ENCODE data around the gene ZNF511. TPM values are rescaled to one million over a fixed set of nuclear protein-coding genes. Genes with fewer than 3 reads are reported as not detected.

ZNF511 gene
- total RNA-seq, 1 donor from 2014 or later = 25.5 TPM

DNA sequence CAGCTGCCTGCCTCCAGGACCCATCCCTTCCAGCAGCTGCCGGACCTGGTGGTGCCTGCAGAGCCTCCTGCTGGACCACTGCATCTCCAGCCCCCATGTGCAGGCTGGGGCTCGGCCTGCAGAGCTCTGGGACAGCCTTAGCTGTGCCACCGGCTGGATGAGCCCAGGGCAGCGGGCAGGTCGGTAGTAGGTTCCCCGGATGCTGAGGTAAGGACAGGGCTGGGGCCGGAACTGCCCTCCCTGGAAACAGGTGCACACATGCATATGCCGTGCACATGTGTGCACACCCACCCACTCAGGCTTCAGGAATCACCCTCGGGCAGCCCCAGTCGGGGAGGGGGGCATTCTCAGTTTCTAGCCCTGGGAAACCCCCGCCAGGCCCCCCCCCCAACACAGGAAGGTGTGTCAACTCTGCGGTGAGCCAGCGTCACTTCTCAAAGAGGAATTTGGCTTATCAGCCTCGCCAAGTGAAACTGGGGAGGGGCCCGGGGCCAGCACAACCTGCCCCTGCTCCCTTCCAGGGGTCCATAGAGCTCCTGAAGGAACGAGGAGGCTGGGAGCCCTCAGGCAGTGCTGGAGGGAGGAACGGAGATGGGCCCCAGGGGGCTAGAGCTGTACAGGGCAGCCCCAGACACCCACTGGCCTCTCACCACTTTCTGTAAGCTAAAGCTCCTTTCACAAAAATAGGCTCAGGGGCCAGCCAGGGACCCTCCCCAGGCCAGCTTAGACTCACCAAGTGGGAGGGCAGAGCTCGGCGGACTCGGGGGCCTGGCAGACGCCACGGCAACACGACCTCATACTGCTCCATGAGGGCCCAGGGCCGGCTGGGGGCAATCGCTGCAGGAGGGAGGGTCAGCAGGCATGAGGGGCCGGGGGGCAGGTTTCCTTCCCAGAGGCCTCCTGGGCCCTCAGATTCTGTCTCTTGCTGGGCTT lies 33.7 kb upstream of the ZNF511 start:
- FAIRE-seq (no peak), DNase-seq (ENCODE audit: low read depth) (no peak)
- H3K4me3 ChIP-seq (ENCODE audit: insufficient read depth, low read depth, low read length) = no peak overlapping the region
- no peak for TF ChIP-seq CTCF (IDR thresholded peaks at IDR 0.05; ENCODE audit: insufficient read depth, low read depth, low read length)
- TF ChIP-seq EZH2 (IDR thresholded peaks at IDR 0.05; ENCODE audit: insufficient read depth, low read length) = no peak
- Mint-ChIP-seq H3K9me3 (ENCODE audit: unreplicated experiment) (no peaks in the 10 kb centered on the region), H3K36me3 (ENCODE audit: low read depth, unreplicated experiment) (no peaks in the 10 kb centered on the region), H3K4me1 (ENCODE audit: low read depth, unreplicated experiment) (peaks cover 15% of the 10 kb centered on the region), H3K27me3 (ENCODE audit: low read depth, unreplicated experiment) (peaks cover 4% of the 10 kb centered on the region), H3K27ac (ENCODE audit: unreplicated experiment) (no peak overlapping the region), H3K4me3 (ENCODE audit: unreplicated experiment) (no peak overlapping the region)
- peaks cover 3% of the 10 kb centered on the region for H3K27me3 ChIP-seq (ENCODE audit: insufficient read depth, low read length)
- H3K9ac ChIP-seq (ENCODE audit: low read length) = no peak overlapping the region
- H3K4me1 ChIP-seq (ENCODE audit: insufficient read depth, low read length) = peaks cover 23% of the 10 kb centered on the region
- H3K9me3 ChIP-seq (ENCODE audit: insufficient read depth, low read depth, low read length) = no peaks in the 10 kb centered on the region
- H4K20me1 ChIP-seq (ENCODE audit: insufficient read depth, low read length) = peaks cover 24% of the 10 kb centered on the region
- H2AFZ ChIP-seq (ENCODE audit: low read depth, low read length) = no peak overlapping the region
- no peaks in the 10 kb centered on the region for H3K36me3 ChIP-seq (ENCODE audit: insufficient read depth, low read length)
- no peak overlapping the region for H3K4me2 ChIP-seq (ENCODE audit: low read length)
- H3K27ac ChIP-seq (ENCODE audit: low read depth, low read length) = no peak overlapping the region
- no peaks in the 10 kb centered on the region for H3K79me2 ChIP-seq (ENCODE audit: insufficient read depth, low read length)

GRCh38 chr10:133275684-133276092 lies 33.0 kb upstream of the ZNF511 start:
- Histone ChIP-seq H3K79me2 (ENCODE audit: insufficient read depth, low read length) (no peaks in the 10 kb centered on the region), H3K9ac (ENCODE audit: low read length) (no peak overlapping the region), H3K9me3 (ENCODE audit: insufficient read depth, low read depth, low read length) (no peaks in the 10 kb centered on the region), H3K27ac (ENCODE audit: low read depth, low read length) (no peak overlapping the region), H3K4me3 (ENCODE audit: insufficient read depth, low read depth, low read length) (no peak overlapping the region), H3K4me2 (ENCODE audit: low read length) (no peak overlapping the region), H3K36me3 (ENCODE audit: insufficient read depth, low read length) (no peaks in the 10 kb centered on the region), H3K4me1 (ENCODE audit: insufficient read depth, low read length) (peaks cover 23% of the 10 kb centered on the region), H4K20me1 (ENCODE audit: insufficient read depth, low read length) (peaks cover 28% of the 10 kb centered on the region), H2AFZ (ENCODE audit: low read depth, low read length) (no peak overlapping the region), H3K27me3 (ENCODE audit: insufficient read depth, low read length) (peaks cover 3% of the 10 kb centered on the region)
- Mint-ChIP-seq H3K4me1 (ENCODE audit: low read depth, unreplicated experiment) (peaks cover 15% of the 10 kb centered on the region), H3K27ac (ENCODE audit: unreplicated experiment) (no peak overlapping the region), H3K9me3 (ENCODE audit: unreplicated experiment) (no peaks in the 10 kb centered on the region), H3K4me3 (ENCODE audit: unreplicated experiment) (no peak overlapping the region), H3K36me3 (ENCODE audit: low read depth, unreplicated experiment) (no peaks in the 10 kb centered on the region), H3K27me3 (ENCODE audit: low read depth, unreplicated experiment) (peaks cover 4% of the 10 kb centered on the region)
- TF ChIP-seq CTCF (IDR thresholded peaks at IDR 0.05; ENCODE audit: insufficient read depth, low read depth, low read length) = no peak
- no peak for TF ChIP-seq EZH2 (IDR thresholded peaks at IDR 0.05; ENCODE audit: insufficient read depth, low read length)
- DNase-seq (ENCODE audit: low read depth) (no peak), FAIRE-seq (no peak)

DNA sequence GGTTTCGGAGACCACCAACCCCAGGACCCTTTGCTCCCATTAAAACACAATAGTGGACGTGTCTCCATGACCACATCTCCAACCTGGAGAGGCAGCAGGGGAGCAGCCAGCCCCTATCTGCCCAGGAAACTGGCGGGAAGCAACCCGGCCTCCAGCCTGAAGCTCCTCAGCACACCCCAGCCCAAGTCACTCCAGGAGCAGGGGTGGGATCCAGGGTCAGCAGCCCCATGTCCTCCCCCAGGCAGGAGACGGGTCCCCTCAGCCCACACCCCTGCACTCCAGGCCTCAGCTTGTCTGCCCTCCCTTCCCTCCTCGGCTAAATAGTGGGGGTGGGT lies 32.6 kb upstream of the ZNF511 start:
- H3K9ac ChIP-seq (ENCODE audit: low read length) = no peak overlapping the region
- Mint-ChIP-seq H3K9me3 (ENCODE audit: unreplicated experiment) (no peaks in the 10 kb centered on the region), H3K4me1 (ENCODE audit: low read depth, unreplicated experiment) (peaks cover 15% of the 10 kb centered on the region), H3K27ac (ENCODE audit: unreplicated experiment) (no peak overlapping the region), H3K4me3 (ENCODE audit: unreplicated experiment) (no peak overlapping the region), H3K27me3 (ENCODE audit: low read depth, unreplicated experiment) (peaks cover 4% of the 10 kb centered on the region), H3K36me3 (ENCODE audit: low read depth, unreplicated experiment) (no peaks in the 10 kb centered on the region)
- H3K36me3 ChIP-seq (ENCODE audit: insufficient read depth, low read length) = no peaks in the 10 kb centered on the region
- DNase-seq (ENCODE audit: low read depth) (no peak), FAIRE-seq (no peak)
- no peak for TF ChIP-seq EZH2 (IDR thresholded peaks at IDR 0.05; ENCODE audit: insufficient read depth, low read length)
- no peak for TF ChIP-seq CTCF (IDR thresholded peaks at IDR 0.05; ENCODE audit: insufficient read depth, low read depth, low read length)
- peak overlapping the region; percentile 46 for H3K4me2 ChIP-seq (ENCODE audit: low read length)
- H3K4me1 ChIP-seq (ENCODE audit: insufficient read depth, low read length) = peaks cover 23% of the 10 kb centered on the region
- H2AFZ ChIP-seq (ENCODE audit: low read depth, low read length) = no peak overlapping the region
- peaks cover 28% of the 10 kb centered on the region for H4K20me1 ChIP-seq (ENCODE audit: insufficient read depth, low read length)
- no peak overlapping the region for H3K27ac ChIP-seq (ENCODE audit: low read depth, low read length)
- peaks cover 3% of the 10 kb centered on the region for H3K27me3 ChIP-seq (ENCODE audit: insufficient read depth, low read length)
- H3K4me3 ChIP-seq (ENCODE audit: insufficient read depth, low read depth, low read length) = no peak overlapping the region
- H3K9me3 ChIP-seq (ENCODE audit: insufficient read depth, low read depth, low read length) = no peaks in the 10 kb centered on the region
- no peaks in the 10 kb centered on the region for H3K79me2 ChIP-seq (ENCODE audit: insufficient read depth, low read length)
